COR-L47 (cell line): ENCODE data around the gene FBXW11.
A peak's percentile ranks its signal among the peaks of the same experiment; 100 is the strongest.
"Not testable (repeated sequence)": the region's sequence is repeated elsewhere in the genome, so short reads cannot be mapped to it uniquely, and the experiment has no call there.

Experiments
- DNase-seq: peaks from one replicate; lab custom pipeline; 2025; lab: John Stamatoyannopoulos, UW

Gene FBXW11

GRCh38 chr5:171981847-171982246 is 24.6 kb downstream of the FBXW11 start:
- DNase-seq, result no peak

GRCh38 chr5:171980792-171981191 is 25.6 kb downstream of the FBXW11 start:
- DNase-seq, result no peak

GRCh38 chr5:171979606-171980005 is 26.8 kb downstream of the FBXW11 start:
- no peak for DNase-seq

DNA sequence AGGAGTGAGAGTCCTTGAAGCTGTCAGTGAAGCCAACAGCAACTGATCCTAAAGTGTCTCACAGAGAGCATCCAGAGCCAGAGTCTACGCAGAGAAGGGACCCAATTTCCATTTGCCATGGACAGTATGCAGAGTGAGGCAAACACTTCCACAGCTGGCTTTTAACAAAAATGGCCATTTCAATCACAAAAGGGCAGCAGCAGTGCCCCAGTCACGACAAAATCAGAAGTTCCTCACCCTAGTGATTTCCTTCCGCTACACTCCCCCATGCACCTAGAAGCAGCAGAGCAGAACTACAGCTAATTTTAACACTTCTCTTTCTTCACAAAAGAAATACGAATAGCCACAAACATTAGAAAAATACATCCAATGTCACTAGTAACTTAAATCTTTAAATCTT is 27.9 kb downstream of the FBXW11 start:
- no peak for DNase-seq

- DNase-seq, result no peak
These were observed 28.4 kb downstream of the FBXW11 start for GRCh38 chr5:171978016-171978415.

DNA sequence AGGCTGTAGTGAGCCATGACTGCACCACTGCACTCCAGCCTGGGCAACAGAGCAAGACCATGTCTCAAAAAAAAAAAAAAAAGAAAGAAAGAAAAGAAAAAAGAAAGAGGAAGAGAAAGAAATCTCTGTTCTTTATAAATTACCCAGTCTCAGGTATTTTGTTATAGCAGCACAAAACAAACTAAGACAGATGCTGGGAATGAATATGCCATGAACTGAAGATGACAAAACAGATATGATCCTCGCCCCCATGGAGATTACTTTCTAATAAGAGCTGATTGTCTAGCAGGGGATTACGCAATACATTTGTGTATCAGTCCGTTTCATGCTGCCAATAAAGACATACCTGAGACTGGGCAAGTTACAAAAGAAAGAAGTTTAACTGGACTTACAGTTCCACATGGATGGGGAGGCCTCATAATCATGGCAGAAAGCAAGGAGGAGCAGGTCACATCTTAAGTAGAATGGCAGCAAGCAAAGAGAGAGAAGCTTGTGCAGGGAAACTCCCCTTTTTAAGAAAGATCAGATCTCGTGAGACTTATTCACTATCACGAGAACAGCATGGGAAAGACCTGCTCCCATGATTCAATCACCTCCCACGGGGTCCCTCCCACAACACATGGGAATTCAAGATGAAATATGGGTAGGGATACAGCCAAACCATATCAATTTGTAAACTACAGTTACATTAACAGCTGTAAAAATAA is 29.0 kb downstream of the FBXW11 start:
- not testable (repeated sequence) for DNase-seq

GRCh38 chr5:171975877-171976667 is 30.4 kb downstream of the FBXW11 start:
- DNase-seq, result no peak

DNA sequence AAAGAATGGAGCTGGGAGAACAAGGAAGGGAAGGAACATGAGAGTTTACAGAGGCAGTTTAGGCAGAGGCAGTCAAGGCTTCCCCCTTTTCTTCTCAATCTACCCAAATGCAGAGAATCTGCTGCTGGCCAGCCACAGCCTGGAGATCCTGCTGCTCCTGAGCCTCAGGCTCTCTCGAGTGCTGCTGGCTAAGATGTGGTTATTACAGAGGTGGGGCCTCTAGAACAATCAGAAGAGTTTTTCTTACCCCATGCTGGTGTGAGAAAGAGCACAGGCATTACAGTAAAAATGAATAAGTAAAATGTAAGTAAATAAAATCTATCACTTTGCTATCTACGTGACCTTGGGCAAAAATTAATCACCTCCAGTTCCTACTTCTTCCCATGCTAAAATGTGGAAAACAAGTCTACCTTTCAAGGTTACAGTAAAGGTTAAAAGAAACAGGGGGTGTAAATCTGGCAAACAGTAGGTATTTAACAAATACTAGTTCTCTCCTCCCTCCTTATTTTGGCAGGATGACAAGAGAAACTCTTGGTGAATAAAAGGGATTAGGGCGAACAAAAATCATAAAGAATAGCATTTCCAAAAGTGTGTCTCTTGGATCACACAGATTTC is 31.1 kb downstream of the FBXW11 start:
- DNase-seq, result peak; percentile 30

GRCh38 chr5:171970826-171971225 is 35.6 kb downstream of the FBXW11 start:
- DNase-seq, result no peak

GRCh38 chr5:171969288-171969880 is 37.1 kb downstream of the FBXW11 start:
- no peak for DNase-seq

- no peak for DNase-seq
These were observed 37.9 kb downstream of the FBXW11 start for GRCh38 chr5:171968531-171968930.

DNA sequence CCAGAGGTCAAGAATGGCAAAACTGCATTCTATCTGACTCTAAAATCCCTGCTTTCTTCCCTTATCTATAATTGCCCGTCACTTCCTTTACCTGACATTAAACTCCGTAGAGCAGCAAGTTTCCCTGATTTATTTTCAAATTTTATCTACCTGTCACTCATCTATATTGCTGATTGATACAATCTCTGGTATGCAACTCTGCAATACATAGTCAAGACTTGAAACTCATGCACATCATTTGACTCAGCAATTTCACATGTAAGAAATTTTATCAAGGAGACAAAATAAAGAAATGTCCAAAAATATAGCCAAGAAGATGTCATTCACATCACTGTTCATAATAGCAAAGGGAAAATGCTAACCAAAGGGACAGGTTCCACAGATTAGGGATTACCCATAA is 39.5 kb downstream of the FBXW11 start:
- no peak for DNase-seq

- no peak for DNase-seq
These were observed 40.2 kb downstream of the FBXW11 start for GRCh38 chr5:171966270-171966669.

GRCh38 chr5:171965745-171966144 is 40.7 kb downstream of the FBXW11 start:
- no peak for DNase-seq

DNA sequence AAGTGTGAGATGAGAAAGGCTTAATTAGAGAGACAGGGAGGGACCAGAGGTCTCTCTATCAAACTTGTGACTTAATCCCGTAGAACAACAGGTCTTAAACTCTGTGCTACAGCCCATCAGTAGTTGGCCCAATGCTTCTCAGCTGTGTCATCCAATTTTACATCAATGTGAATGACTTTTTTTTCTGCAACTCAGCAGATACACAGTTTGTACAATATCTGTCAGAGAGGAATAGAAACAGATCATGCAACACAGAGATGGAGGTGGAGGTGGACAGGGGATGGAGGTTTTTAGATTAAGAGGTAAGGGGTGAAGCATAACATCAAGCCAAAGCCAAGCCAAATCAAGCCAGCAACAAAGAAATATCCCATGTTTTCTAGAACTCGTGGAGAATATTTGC is 43.0 kb downstream of the FBXW11 start:
- no peak for DNase-seq

DNA sequence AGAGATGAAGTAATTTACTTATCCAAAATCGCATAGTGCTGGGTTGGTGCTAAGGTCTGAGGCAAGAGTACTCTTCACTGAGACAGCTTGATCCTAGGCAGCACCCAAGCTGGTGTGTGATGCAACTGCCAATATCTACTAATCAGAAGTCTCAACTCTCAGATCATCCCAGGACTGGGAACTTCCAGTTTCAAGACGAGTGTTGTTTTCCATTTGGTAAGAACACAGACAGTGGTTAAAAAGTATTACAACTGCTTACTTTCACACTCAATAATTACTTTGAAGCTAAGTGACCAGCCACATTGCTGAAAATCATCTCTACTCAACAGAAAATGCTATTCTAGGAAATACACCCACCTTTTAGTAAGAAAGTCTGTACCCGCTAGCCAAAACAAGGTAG is 45.3 kb downstream of the FBXW11 start:
- no peak for DNase-seq

DNA sequence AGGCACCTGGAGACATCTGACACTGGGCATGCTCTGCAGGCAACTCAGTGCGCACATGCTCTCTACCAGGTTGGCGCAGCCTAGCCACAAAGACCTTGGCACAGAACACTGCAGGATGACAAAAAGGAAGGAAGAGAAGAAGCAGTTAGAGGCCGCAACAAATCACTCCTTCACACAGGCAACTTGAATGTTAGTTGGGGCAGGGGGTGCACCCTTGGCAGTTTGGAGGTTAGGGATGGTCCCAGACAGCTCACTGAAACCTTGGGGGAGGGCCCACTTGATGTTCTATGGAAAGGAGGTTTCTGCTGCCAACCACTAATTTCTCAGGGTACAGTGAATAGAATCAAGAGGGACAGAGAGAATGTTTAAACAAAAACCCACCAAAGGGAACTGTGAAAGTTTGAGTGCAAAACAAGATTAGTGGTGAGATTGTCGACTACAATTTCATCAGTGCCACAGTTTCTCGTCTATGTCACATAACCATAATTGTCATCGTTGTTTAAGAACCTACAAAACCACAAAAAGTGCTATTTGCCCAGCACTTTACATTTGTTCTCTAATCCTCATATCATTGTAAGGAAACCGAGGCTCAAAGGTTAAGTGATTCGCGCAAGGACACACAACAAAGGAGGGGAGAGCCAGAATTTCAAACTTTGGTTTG is 48.7 kb downstream of the FBXW11 start:
- no peak for DNase-seq

DNA sequence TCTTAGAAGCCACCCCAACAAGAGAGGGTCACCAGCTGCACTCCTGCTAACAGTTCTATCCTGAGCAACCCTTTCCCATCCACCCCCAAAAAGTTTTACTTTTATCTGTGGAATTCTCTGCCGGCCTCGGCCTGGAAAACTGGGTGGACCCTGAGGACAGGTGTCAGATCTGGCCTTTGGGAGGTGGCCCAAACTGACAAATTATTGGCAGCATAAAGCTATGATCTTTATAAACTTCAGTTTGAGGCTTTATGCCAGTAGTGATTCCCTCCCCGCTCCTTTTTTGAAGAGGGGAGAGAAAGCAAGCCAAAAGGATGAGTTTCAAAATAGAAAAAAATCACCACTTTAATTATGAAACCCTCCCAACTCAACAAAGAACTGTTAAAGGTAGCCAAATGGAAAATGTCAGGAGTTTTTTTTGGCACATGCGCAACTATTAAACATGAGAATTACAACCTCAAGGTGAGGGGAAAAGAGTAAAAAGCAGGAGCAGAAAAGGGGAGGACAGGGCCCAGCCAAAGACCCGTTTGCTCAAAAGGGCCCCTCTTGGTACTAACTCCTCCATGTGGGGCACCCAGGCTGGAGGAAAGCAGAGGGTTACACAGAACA is 49.4 kb downstream of the FBXW11 start:
- DNase-seq, result no peak

GRCh38 chr5:171956314-171956713 is 50.1 kb downstream of the FBXW11 start:
- no peak for DNase-seq

DNA sequence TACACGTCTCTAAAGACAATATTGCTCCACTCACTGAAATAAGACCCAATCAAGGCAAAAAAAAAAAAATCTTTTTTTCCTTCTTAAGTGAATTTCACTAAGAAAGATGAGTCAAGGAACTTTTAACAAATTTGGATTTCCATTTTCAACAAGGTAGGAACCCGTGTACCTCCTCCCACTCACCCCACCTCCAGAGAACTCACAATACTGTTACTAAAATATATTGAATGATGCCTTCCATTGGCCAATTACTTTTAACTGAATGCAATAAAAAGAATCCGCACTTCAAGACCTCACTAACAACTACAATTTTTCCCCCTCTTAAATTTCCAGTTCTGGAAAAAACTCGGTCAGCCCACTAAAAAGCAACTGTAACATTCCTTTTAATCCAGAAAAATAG is 50.7 kb downstream of the FBXW11 start:
- DNase-seq, result no peak

DNA sequence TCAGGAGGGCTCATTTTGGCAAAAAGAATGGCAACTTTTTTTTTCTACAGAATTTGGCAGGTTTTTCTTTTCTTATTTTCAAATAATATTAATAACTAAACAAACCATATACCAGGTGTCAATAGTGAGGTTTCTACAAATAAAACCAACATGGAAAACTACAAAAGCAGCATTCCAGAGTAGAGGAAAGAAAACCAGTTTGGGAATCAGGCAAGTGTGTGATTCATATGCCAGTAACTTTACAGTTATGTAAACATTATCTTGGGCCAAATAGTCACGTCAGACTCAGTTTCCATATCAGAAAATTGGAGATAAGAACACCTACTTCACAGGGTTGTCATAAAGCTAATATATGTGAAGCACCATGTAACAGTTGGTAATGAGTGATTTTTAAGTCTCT is 51.7 kb downstream of the FBXW11 start:
- DNase-seq, result no peak
